GM21515 (cell line): ENCODE results near the gene SYDE1.

ENCODE experiments used
- ATAC-seq: cut with Tn5 transposase; IDR thresholded peaks from one replicate; pipeline ENCODE4 v1.9.1; 2021; ENCODE audit not compliant: unreplicated experiment

Gene SYDE1

DNA sequence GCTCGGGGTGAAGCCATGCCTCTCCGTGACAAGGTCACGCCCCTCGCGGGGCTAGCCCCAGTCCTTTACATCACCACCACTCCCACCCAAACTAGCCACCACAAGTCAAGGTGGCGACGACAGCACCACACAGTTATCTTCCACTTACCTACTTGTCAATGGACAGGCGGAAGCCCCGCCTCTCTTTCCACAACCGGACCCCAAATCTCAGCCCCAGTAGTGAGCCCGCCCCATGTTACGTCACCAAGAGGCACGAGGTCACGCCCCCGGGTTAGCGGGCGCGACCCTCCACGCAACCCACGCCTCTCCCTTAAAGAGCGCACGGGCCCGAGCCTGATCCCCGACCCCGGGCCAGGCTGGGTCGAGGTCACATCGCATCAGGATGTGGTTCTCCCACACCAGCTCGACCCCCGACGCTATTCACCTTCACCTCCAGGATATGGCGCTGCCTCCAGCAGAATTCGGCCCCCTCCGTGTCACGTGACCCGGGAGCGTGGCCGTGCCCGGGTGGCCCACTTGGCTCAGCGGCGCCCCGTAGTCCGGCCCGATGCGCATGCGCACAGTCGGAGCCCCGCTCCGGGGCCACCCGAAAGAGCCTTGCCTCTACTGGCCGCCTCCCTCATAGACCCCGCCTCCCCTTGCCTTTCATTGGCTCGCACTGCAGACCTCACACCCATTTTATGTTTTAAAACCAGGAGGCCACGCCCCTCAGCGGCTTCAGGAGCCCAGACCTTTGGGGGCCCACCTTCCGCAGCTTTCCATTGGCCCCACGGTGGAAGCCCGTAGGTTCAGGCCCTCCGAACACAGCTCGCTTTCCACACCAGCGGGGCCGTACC, 18.2 kb downstream of the SYDE1 start:
- ATAC-seq: peak; percentile 86

DNA sequence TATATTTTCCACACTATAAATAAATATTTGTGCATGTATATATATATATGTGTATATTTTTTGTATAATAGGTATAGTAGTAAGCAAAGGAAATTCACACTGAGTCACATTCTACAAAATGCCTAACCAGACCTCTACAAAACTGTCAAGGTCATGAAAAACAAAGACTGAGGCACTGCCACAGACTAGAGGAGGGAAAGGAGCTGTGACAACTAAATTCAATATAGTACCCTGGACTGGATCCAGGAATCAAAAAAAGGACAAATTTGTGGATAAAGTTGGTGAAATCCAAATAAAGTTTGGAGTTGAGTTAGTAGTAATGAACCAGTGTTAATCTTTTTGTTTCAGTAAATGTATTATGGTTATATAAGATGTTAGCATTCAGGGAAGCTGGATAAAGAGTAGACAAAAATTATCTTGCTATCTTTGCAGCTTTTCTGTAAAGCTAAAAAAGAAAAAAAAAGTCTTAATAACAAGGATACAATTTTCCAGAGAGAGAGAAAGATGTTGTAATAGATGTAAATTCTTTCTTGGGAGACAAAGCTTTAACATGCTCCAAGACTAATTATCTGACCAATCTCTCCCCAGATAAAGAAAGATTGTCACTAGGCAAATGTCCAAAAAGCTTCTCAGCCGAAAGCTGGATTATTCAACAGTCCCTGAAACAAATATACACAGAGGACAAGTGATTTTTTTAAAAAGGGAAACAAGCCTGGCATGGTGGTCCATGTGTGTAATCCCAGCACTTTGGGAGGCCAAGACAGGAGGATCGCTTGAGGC, 19.1 kb downstream of the SYDE1 start:
- no peak for ATAC-seq

DNA sequence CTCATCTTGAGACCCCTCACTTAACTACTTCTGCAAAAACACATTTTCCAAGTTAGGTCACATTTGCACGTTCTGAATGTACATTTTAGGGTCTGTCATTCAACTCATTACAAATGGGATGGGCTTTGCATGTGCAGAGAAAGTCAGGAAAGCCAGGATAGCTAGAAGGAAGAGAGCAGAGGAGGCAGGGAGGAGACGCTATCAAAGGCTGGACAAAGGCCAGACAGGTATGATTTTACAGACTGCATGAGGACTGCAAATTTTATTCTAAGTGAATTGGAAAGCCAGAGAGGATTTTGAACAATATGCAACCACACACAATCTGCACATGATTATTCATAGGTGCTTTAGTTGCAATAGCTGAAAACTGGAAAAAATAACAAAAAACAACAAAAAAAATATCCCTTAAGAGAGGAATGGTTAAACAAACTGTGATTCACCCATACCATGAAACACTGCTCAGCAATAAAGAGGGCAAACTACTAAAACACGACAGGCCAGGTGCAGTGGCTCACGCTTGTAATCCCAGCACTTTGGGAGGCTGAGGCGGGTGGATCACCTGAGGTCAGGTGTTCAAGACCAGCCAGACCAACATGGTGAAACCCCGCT, 21.1 kb downstream of the SYDE1 start:
- ATAC-seq: no peak

GRCh38 chr19:15129856-15130585, 22.8 kb downstream of the SYDE1 start:
- no peak for ATAC-seq

DNA sequence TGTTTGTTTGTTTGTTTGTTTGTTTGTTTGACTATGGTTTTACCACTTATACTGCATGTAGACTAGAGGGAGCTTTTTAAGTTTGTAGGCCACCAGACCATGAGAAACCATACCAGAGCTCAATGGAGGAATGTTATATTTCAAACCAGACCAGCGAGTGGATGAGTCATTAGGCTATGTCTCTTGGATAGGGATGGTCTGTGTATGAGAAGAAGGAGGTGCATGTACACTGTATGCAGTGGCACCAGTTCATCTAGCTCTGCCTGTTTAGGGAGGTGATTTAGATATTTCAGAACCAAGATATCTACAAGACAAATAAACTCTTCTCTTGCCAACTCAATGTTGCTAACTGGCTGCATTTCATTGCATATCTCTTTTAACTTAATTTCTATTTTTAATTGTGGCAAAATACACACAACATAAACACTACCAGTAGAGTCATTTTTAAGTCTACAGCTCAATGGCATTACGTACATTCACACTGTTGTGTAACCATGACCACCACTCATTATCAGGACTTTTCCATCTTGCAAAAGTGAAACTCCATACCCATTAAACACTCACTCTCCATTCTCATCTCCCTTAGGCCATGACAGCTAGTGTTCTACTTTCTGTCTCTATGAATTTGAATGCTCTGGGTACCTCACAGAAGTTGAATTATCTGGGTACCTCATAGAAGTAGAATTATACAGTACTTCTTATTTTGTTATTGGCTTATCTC, 29.2 kb downstream of the SYDE1 start:
- no peak for ATAC-seq

- ATAC-seq: no peak
Measured at GRCh38 chr19:15137777-15138176, 30.6 kb downstream of the SYDE1 start.

DNA sequence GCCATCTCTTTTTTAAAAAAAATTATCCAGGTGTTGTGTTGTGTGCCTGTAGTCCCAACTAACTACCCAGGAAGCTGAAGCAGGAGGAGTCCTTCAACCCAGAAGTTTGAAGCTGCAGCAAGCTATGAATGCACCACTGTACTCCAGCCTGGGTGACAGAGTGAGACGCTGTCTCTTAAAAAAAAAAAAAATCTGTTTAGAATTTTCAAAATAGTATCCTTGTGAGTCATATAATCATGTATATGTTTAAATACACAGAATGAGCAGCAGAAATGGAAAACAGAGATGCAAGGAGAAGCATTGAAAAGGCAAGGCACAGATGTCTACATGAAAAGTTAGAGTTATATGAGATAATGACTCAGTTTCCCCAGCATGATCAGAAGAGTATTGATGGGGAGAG, 31.2 kb downstream of the SYDE1 start:
- no peak for ATAC-seq

DNA sequence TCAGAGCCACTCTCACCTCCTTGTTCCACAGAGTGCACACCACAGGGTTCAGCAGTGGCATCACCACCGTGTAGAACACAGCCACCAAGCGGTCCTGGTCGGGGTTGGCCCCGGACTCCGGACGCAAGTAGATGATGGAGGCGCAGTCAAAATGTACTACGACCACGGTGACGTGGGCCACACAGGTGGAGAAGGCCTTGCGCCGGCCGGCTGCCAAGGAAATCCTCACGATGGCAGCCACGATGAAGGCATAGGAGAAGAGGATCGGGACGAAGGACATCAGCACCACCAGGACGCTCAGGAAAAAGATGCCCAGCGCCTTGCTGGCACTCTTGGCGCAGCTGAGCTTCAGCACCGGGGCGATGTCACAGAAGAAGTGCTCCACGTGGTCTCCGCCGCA, 33.9 kb downstream of the SYDE1 start:
- ATAC-seq: no peak

GRCh38 chr19:15142313-15142712, 35.1 kb downstream of the SYDE1 start:
- ATAC-seq: no peak

DNA sequence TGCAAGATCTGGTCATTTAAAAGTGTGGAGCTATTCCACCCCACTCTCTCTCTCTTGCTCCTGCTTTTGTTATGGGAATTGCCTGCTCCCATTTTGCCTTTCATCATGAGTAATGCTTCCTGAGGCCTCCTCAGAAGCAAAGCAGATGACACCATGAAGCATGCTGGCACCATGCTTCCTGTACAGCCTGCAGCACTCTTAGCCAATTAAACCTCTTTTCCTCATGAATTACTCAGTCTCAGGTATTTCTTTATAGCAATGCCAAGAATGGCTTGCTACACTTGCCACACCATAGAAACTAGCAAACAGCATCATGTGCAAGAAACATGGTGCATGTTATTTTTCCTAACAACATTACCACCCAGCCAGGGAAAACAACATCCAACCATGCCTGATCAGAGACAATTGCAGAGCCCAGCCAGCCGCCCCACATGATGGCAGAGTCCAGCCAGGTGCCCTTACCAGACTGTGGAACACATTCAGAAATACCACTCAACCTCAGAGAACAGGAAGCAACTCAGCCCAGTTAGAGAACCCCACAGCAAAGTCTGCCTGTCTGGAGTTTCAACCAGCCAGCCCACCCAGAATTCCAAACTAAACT, 36.9 kb downstream of the SYDE1 start:
- ATAC-seq: no peak

- ATAC-seq: no peak
Measured at GRCh38 chr19:15147090-15147489, 39.9 kb downstream of the SYDE1 start.

- ATAC-seq: no peak
Measured at GRCh38 chr19:15149737-15150136, 42.5 kb downstream of the SYDE1 start.

- ATAC-seq: no peak
Measured at GRCh38 chr19:15154002-15154612, 46.9 kb downstream of the SYDE1 start.

DNA sequence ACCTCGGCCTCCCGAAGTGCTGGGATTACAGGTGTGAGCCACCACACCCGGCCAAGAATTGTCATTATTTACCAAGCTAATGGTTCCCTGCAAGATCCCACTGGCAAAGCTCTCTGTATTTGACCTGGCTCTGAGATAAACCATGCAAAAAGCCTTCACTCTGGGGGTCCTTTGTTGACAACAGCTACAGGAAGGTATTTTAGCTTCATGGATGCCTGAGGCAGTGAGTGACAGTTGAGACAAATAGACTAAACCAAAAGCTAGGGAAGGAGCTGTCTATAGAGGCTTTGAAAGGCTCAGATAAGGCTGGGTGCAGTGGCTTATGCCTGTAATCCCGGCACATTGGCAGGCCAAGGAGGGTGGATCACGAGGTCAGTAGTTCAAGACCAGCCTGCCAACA, 48.1 kb downstream of the SYDE1 start:
- ATAC-seq: no peak

GRCh38 chr19:15156391-15156790, 49.2 kb downstream of the SYDE1 start:
- ATAC-seq: no peak

DNA sequence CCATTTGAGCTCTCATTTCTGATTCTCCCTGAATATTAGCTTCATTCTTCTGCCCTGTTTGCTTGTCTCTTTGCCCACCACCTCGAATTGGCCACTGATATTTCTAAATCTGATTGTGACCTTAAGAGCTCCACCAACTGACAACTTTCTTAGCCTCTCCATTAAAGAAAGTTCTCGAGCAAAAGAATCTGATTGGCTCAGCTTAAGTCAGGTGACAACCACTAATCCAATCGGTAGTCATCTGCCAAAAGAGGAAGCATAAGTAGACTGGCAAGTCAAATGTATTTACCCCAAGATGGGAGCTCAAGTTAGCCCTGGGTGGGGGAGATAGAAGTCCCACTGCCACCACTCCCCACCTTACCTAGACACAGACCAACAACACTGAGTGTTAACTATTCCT, 52.0 kb downstream of the SYDE1 start:
- ATAC-seq: no peak

DNA sequence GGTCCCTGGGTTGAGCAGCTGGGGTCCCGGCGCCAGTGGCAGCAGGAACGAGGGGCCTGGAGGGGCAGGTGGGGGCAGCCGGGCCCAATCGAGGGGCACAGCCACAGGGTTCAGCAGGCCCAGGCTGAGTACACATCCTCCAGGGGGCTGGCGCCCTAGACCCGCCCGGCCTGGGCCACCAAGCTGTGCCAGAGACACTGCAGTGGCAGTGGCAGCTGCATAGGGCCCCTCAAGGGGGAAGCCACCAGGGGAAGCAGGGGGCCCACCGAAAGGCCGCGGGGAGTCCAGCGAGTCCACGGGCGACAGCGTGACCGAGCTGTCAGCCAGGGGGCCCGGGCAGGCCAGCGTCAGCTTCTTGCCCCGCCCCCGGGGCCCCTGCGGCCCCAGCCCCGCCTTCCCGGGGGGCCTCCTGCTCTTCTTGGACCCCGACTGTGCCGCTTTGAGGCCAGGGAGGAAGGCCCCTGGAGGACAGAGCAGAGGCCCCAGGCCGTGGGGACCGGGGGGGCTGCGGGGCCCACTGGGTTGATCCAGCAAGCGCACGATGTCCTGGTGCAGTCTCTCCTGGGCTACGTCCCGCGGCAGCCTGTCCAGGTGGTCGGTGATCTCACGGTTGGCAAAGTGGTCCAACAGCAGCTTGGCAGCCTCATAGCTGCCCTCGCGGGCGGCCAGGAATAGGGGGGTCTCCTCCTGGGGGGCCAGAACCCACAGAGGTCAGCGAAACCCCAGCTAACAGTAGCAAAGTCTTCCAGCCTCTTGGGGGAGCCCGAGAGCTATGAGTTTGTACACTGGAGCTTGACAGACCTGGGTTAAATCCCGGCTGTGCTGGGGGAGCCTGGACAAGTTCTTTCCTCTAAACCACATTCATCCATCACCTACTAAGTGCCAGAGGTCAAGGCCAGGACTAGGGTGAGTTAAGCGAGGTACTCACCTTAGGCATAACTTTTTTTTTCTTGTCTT, 54.1 kb downstream of the SYDE1 start:
- ATAC-seq: no peak
